Karpas-422 (cell line): Measurements from ENCODE around the gene TRNP1. TPM values are rescaled to one million over a fixed set of nuclear protein-coding genes. Genes with fewer than 3 reads are reported as not detected.

Source experiments
- DNase-seq: peaks from one replicate; pipeline ENCODE4 v3.0.0-alpha.2; 2015
- H2AFZ ChIP-seq: fragments of 200-600 bp; sonication (generic); 2 replicates; pipeline ENCODE4 v1.6.1; 2014; ENCODE audit warnings: antibody characterized with exemption, low read length, mixed read lengths
- H3K27ac ChIP-seq: fragments of 200-600 bp; sonication (generic); 2 replicates; pipeline ENCODE4 v1.5.1; 2014; ENCODE audit warnings: mild to moderate bottlenecking, low read length, moderate library complexity
- H3K27me3 ChIP-seq: fragments of 200-600 bp; sonication (generic); 2 replicates; pipeline ENCODE4 v1.6.1; 2014; ENCODE audit warnings: low read length, mixed read lengths
- H3K36me3 ChIP-seq: fragments of 200-600 bp; sonication (generic); 2 replicates; pipeline ENCODE4 v1.6.1; 2014; ENCODE audit warnings: low read length, mixed read lengths; ENCODE audit not compliant: insufficient read depth
- H3K4me1 ChIP-seq: fragments of 200-600 bp; sonication (generic); 2 replicates; pipeline ENCODE4 v1.6.1; 2014; ENCODE audit warnings: mild to moderate bottlenecking, low read length, mixed read lengths
- H3K4me2 ChIP-seq: fragments of 200-600 bp; sonication (generic); 2 replicates; pipeline ENCODE4 v1.6.1; 2014; ENCODE audit warnings: low read length, low read depth, mild to moderate bottlenecking; ENCODE audit not compliant: poor library complexity, severe bottlenecking
- H3K4me3 ChIP-seq: fragments of 200-600 bp; sonication (generic); 2 replicates; pipeline ENCODE4 v1.5.1; 2014; ENCODE audit warnings: mild to moderate bottlenecking, antibody characterized with exemption, low read length, mixed read lengths
- H3K79me2 ChIP-seq: fragments of 200-600 bp; sonication (generic); 2 replicates; pipeline ENCODE4 v1.6.1; 2014; ENCODE audit warnings: mild to moderate bottlenecking, low read length, mixed read lengths
- H3K9ac ChIP-seq: fragments of 200-600 bp; sonication (generic); 2 replicates; pipeline ENCODE4 v1.6.0; 2014; ENCODE audit warnings: low read length
- H3K9me2 ChIP-seq: fragments of 200-600 bp; sonication (generic), shearing (Covaris generic); replicated peaks from 2 replicates; pipeline ENCODE4 v1.6.0; 2014; ENCODE audit warnings: mild to moderate bottlenecking, low read length, moderate library complexity; ENCODE audit not compliant: insufficient read depth
- H3K9me3 ChIP-seq: fragments of 300-700, 200-600 bp; sonication (generic); 2 replicates; pipeline ENCODE4 v1.6.1; 2014; ENCODE audit warnings: low read length, mixed read lengths
- H4K20me1 ChIP-seq: fragments of 200-600 bp; sonication (generic); 2 replicates; pipeline ENCODE4 v1.6.1; 2014; ENCODE audit warnings: mild to moderate bottlenecking, antibody characterized with exemption, low read length, low read depth; ENCODE audit not compliant: insufficient read depth
- total RNA-seq: library from RNA; depleted of rRNA; stranded (reverse); fragments of >200 nt; shearing (Covaris generic); gene quantifications from 2 replicates; pipeline ENCODE4 v1.2.3, GENCODE V29; 2014; ENCODE audit warnings: low replicate concordance

The TRNP1 gene
- total RNA-seq, 1 experiment from 2014 or later: not detected

GRCh38 chr1:27001570-27002360, 8.3 kb downstream of the TRNP1 start:
- Histone ChIP-seq H3K9ac (no peak overlapping the region; the same call in 1 of the 2 replicates), H3K36me3 (no peaks in the 10 kb centered on the region), H3K4me2 (peak overlapping the region; percentile 46), H2AFZ (no peak overlapping the region), H3K27me3 (no peaks in the 10 kb centered on the region), H3K79me2 (no peaks in the 10 kb centered on the region), H4K20me1 (no peaks in the 10 kb centered on the region), H3K9me2 (no peaks in the 10 kb centered on the region), H3K9me3 (no peaks in the 10 kb centered on the region), H3K4me1 (peaks cover 29% of the 10 kb centered on the region), H3K4me3 (peak overlapping the region; percentile 30; the same call in 1 of the 2 replicates), H3K27ac (no peak overlapping the region)
- peak; percentile 88 for DNase-seq

GRCh38 chr1:27003745-27004470, 10.4 kb downstream of the TRNP1 start:
- Histone ChIP-seq H3K4me2 (no peak overlapping the region), H3K9me3 (no peaks in the 10 kb centered on the region)

GRCh38 chr1:27004471-27005165, 11.1 kb downstream of the TRNP1 start:
- Histone ChIP-seq H3K27me3 (no peaks in the 10 kb centered on the region), H3K4me1 (peaks cover 26% of the 10 kb centered on the region), H3K4me2 (no peak overlapping the region), H3K79me2 (no peaks in the 10 kb centered on the region), H3K36me3 (no peaks in the 10 kb centered on the region), H3K9me2 (no peaks in the 10 kb centered on the region), H3K9ac (no peak overlapping the region), H3K9me3 (no peaks in the 10 kb centered on the region), H2AFZ (no peak overlapping the region), H4K20me1 (no peaks in the 10 kb centered on the region), H3K27ac (no peak overlapping the region), H3K4me3 (no peak overlapping the region)
- DNase-seq: no peak

More at GRCh38 chr1:27003745-27004470, 10.4 kb downstream of the TRNP1 start:
- Histone ChIP-seq H3K4me3 (no peak overlapping the region), H3K27ac (no peak overlapping the region), H3K36me3 (no peaks in the 10 kb centered on the region), H4K20me1 (no peaks in the 10 kb centered on the region), H2AFZ (no peak overlapping the region), H3K9ac (no peak overlapping the region), H3K9me2 (no peaks in the 10 kb centered on the region), H3K79me2 (no peaks in the 10 kb centered on the region), H3K4me1 (peaks cover 26% of the 10 kb centered on the region), H3K27me3 (no peaks in the 10 kb centered on the region)
- no peak for DNase-seq

- H3K9ac ChIP-seq: no peak overlapping the region
- no peak for DNase-seq
- H3K27me3 ChIP-seq: no peaks in the 10 kb centered on the region
- no peak overlapping the region for H3K4me2 ChIP-seq
- no peaks in the 10 kb centered on the region for H3K79me2 ChIP-seq
- H2AFZ ChIP-seq: no peak overlapping the region
- H3K27ac ChIP-seq: no peak overlapping the region
- H4K20me1 ChIP-seq: no peaks in the 10 kb centered on the region
- H3K36me3 ChIP-seq: no peaks in the 10 kb centered on the region
- no peaks in the 10 kb centered on the region for H3K9me2 ChIP-seq
- no peaks in the 10 kb centered on the region for H3K9me3 ChIP-seq
- H3K4me1 ChIP-seq: peaks cover 23% of the 10 kb centered on the region
- H3K4me3 ChIP-seq: no peak overlapping the region
Observed at GRCh38 chr1:27005166-27005530, 11.7 kb downstream of the TRNP1 start.

- Histone ChIP-seq H3K9ac (no peak overlapping the region), H3K79me2 (no peaks in the 10 kb centered on the region), H3K9me3 (no peaks in the 10 kb centered on the region), H3K36me3 (no peaks in the 10 kb centered on the region), H3K4me2 (no peak overlapping the region), H3K27ac (no peak overlapping the region), H2AFZ (no peak overlapping the region), H3K27me3 (no peaks in the 10 kb centered on the region), H3K4me1 (peaks cover 16% of the 10 kb centered on the region), H4K20me1 (no peaks in the 10 kb centered on the region), H3K9me2 (no peaks in the 10 kb centered on the region), H3K4me3 (no peak overlapping the region)
- DNase-seq: no peak
Observed at GRCh38 chr1:27005648-27006496, 12.4 kb downstream of the TRNP1 start.

GRCh38 chr1:27006683-27007082, 13.2 kb downstream of the TRNP1 start:
- Histone ChIP-seq H3K27me3 (no peaks in the 10 kb centered on the region), H3K4me2 (no peak overlapping the region), H3K9me3 (no peaks in the 10 kb centered on the region), H4K20me1 (no peaks in the 10 kb centered on the region), H3K36me3 (no peaks in the 10 kb centered on the region), H3K4me1 (peaks cover 11% of the 10 kb centered on the region), H3K4me3 (no peak overlapping the region), H3K79me2 (no peaks in the 10 kb centered on the region), H3K27ac (no peak overlapping the region), H3K9me2 (no peaks in the 10 kb centered on the region), H3K9ac (no peak overlapping the region), H2AFZ (no peak overlapping the region)
- DNase-seq: no peak

- no peaks in the 10 kb centered on the region for H3K9me2 ChIP-seq
- no peaks in the 10 kb centered on the region for H3K4me1 ChIP-seq
- no peak overlapping the region for H3K4me2 ChIP-seq
- H3K27ac ChIP-seq: no peak overlapping the region
- H3K9ac ChIP-seq: no peak overlapping the region
- DNase-seq: no peak
- no peaks in the 10 kb centered on the region for H3K79me2 ChIP-seq
- no peak overlapping the region for H3K4me3 ChIP-seq
- H3K36me3 ChIP-seq: no peaks in the 10 kb centered on the region
- no peaks in the 10 kb centered on the region for H3K27me3 ChIP-seq
- H3K9me3 ChIP-seq: no peaks in the 10 kb centered on the region
- H2AFZ ChIP-seq: no peak overlapping the region
- H4K20me1 ChIP-seq: no peaks in the 10 kb centered on the region
Observed at GRCh38 chr1:27007909-27008582, 14.6 kb downstream of the TRNP1 start.
